HEK293 (cell line): ENCODE measurements around the gene SLC17A9.

Experiments
- CTCF ChIA-PET: fragments of 350-600 bp; formaldehyde crosslinking; extraction: SDS; loops from one replicate; lab custom pipeline; 2021; ENCODE audit warnings: antibody characterized with exemption; lab: Yijun Ruan, JAX
- POLR2A ChIA-PET: fragments of 300-600 bp; formaldehyde crosslinking; extraction: SDS; loops from one replicate; lab custom pipeline; 2020; ENCODE audit warnings: antibody characterized with exemption, inconsistent platforms; lab: Yijun Ruan, JAX
- H3K27ac ChIP-seq: fragments of 200-500 bp; sonication (Bioruptor generic); 2 replicates; pipeline ENCODE4 v1.5.1; 2014; ENCODE audit warnings: low read depth, low read length, control low read depth, inconsistent platforms; ENCODE audit errors: extremely low read depth
- H3K36me3 ChIP-seq, 2 experiments: fragments of 200-500 bp in 1 of 2; sonication (Bioruptor generic) in 1 of 2; 1 replicate in 1 of 2; 2 replicates in 1 of 2; pipeline ENCODE4 v1.5.1; 2014 to 2017; ENCODE audit warnings: inconsistent platforms in 2 of 2, low read length in 2 of 2; ENCODE audit not compliant: control insufficient read depth in 2 of 2, insufficient read depth in 1 of 2
- H3K4me1 ChIP-seq: fragments of 200-500 bp; sonication (Bioruptor generic); 2 replicates; pipeline ENCODE4 v1.5.1; 2014; ENCODE audit warnings: mild to moderate bottlenecking, low read length, inconsistent platforms; ENCODE audit not compliant: control insufficient read depth, insufficient read depth
- H3K4me3 ChIP-seq: 2 replicates; pipeline ENCODE4 v1.5.1; 2011; ENCODE audit warnings: low read depth, mild to moderate bottlenecking, control low read depth, low read length, moderate library complexity
- H3K9me3 ChIP-seq: fragments of 200-500 bp; sonication (Bioruptor generic); 2 replicates; pipeline ENCODE4 v1.5.1; 2014; ENCODE audit warnings: low read depth, low read length, inconsistent platforms; ENCODE audit not compliant: control insufficient read depth, insufficient read depth
- BCL11B ChIP-seq: fragments of 450-650 bp; formaldehyde crosslinking; IDR thresholded peaks from 2 replicates; pipeline ENCODE4 v1.5.1; 2016; ENCODE audit warnings: low read depth, missing biosample characterization, missing genetic modification characterization
- CTCF ChIP-seq: fragments of 450-650 bp; formaldehyde crosslinking; IDR thresholded peaks from 2 replicates; pipeline ENCODE4 v1.5.1; 2016; ENCODE audit warnings: missing biosample characterization, missing genetic modification characterization
- GLI2 ChIP-seq: fragments of 450-650 bp; formaldehyde crosslinking; IDR thresholded peaks from 2 replicates; pipeline ENCODE4; 2017; ENCODE audit warnings: missing biosample characterization, missing genetic modification characterization, low read depth, borderline replicate concordance
- GLIS1 ChIP-seq: fragments of 450-650 bp; formaldehyde crosslinking; IDR thresholded peaks from 2 replicates; pipeline ENCODE4 v1.5.1; 2016; ENCODE audit warnings: missing biosample characterization, missing genetic modification characterization
- GLIS2 ChIP-seq: fragments of 450-650 bp; formaldehyde crosslinking; IDR thresholded peaks from 2 replicates; pipeline ENCODE4 v1.5.1; 2016; ENCODE audit warnings: missing biosample characterization, missing genetic modification characterization
- OSR2 ChIP-seq: fragments of 450-650 bp; formaldehyde crosslinking; IDR thresholded peaks from 2 replicates; pipeline ENCODE4 v1.5.1; 2016; ENCODE audit warnings: missing biosample characterization, missing genetic modification characterization
- PBX3 ChIP-seq: sonication (generic); formaldehyde crosslinking; IDR thresholded peaks from 2 replicates; pipeline ENCODE4 v1.8.1; 2022; ENCODE audit warnings: mild to moderate bottlenecking, moderate library complexity, missing genetic modification reagents
- SCRT2 ChIP-seq: fragments of 450-650 bp; formaldehyde crosslinking; IDR thresholded peaks from 2 replicates; pipeline ENCODE4 v1.5.1; 2016; ENCODE audit warnings: missing biosample characterization, missing genetic modification characterization
- ZBTB10 ChIP-seq: fragments of 450-650 bp; formaldehyde crosslinking; IDR thresholded peaks from 2 replicates; pipeline ENCODE4 v1.5.1; 2016; ENCODE audit warnings: missing biosample characterization, missing genetic modification characterization
- ZNF112 ChIP-seq: fragments of 450-650 bp; formaldehyde crosslinking; IDR thresholded peaks from 2 replicates; pipeline ENCODE4 v1.5.0; 2017; ENCODE audit warnings: missing biosample characterization, missing genetic modification characterization
- ZNF121 ChIP-seq: fragments of 450-650 bp; formaldehyde crosslinking; IDR thresholded peaks from 2 replicates; pipeline ENCODE4 v1.5.1; 2016; ENCODE audit warnings: missing biosample characterization, missing genetic modification characterization
- ZNF248 ChIP-seq: fragments of 450-650 bp; formaldehyde crosslinking; IDR thresholded peaks from 2 replicates; pipeline ENCODE4 v1.5.1; 2017; ENCODE audit warnings: missing biosample characterization, missing genetic modification characterization

The SLC17A9 gene

GRCh38 chr20:63007360-63007645 is 54.8 kb downstream of the SLC17A9 start (continued):
- TF ChIP-seq PBX3 (no peak), ZNF112 (tag by site-specific recombination) (no peak), OSR2 (tag by site-specific recombination) (no peak)

- Histone ChIP-seq H3K4me1 (no peaks in the 10 kb centered on the region), H3K4me3 (no peak overlapping the region), H3K27ac (no peak overlapping the region)
- TF ChIP-seq ZNF121 (tag by site-specific recombination): no peak
- TF ChIP-seq CTCF (tag by site-specific recombination): no peak
- TF ChIP-seq GLI2: no peak
- TF ChIP-seq ZBTB10: 0 out of 2 replicates have a peak, but pooled peaks have one; percentile 21
- no peak for TF ChIP-seq ZNF248
- TF ChIP-seq, all 188 proteins: peak for 1
- ChIA-PET CTCF (interaction anchor here (0.7 to 2.5 kb wide), 9 partner anchors 11 to 131 kb away, joined by 3 to 30 read pairs (median 6); no protein-coding TSS in a partner anchor), POLR2A (interaction anchor here (1.2 kb wide), 1 partner anchor 35 kb away, joined by 3 read pairs; no protein-coding TSS in a partner anchor)
- no peaks in the 10 kb centered on the region for H3K36me3 ChIP-seq
- no peaks in the 10 kb centered on the region for H3K9me3 ChIP-seq
These were observed 55.4 kb downstream of the SLC17A9 start for GRCh38 chr20:63007646-63008488.

GRCh38 chr20:63008541-63009044 is 56.1 kb downstream of the SLC17A9 start:
- Histone ChIP-seq H3K9me3 (no peaks in the 10 kb centered on the region), H3K4me3 (no peak overlapping the region), H3K27ac (no peak overlapping the region), H3K4me1 (no peaks in the 10 kb centered on the region), H3K36me3 (no peaks in the 10 kb centered on the region)
- CTCF ChIA-PET: interaction anchor here (0.6 to 2.5 kb wide), 20 partner anchors 12 to 275 kb away, joined by 3 to 30 read pairs (median 5); no protein-coding TSS in a partner anchor
- POLR2A ChIA-PET: interaction anchor here (1.2 kb wide), 1 partner anchor 36 kb away, joined by 3 read pairs; no protein-coding TSS in a partner anchor
- TF ChIP-seq BCL11B (tag by site-specific recombination) (no peak), GLIS2 (tag by site-specific recombination) (peak; percentile 82; the same call in 1 of the 2 replicates), GLIS1 (tag by site-specific recombination) (peak; percentile 82; the same call in 1 of the 2 replicates), SCRT2 (peak; percentile 58)
